B cell (primary cell): ENCODE measurements around the gene RECK.

Source experiments
- EZH2 ChIP-seq: IDR thresholded peaks from 2 replicates; pipeline ENCODE4 v1.6.1; 2012; ENCODE audit warnings: borderline replicate concordance, low read depth, mild to moderate bottlenecking, moderate library complexity, low read length; ENCODE audit not compliant: insufficient read depth, poor library complexity, severe bottlenecking
- TF ChIP-seq, protein P1 (sequence below): fragments of 200-600 bp; IDR thresholded peaks from one replicate; pipeline ENCODE4 v1.8.0; 2022; ENCODE audit warnings: antibody characterized with exemption, mild to moderate bottlenecking

DNA sequence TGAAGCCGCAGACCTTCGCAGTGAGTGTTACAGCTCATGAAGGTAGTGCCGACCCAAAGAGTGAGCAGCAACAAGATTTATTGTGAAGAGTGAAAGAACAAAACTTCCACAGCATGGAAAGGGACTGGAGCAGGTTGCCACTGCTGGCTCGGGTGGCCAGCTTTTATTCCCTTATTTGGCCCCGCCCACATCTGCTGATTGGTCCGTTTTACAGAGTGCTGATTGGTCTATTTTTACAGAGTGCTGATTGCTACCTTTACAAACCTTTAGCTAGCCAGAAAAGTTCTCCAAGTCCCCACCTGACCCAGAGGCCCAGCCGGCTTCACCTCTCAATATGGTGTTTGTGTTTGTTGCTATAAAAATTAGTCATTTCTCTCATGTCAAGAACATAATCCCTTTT lies 49.7 kb downstream of the RECK start:
- no peak for TF ChIP-seq EZH2
- TF ChIP-seq, protein P1, sequence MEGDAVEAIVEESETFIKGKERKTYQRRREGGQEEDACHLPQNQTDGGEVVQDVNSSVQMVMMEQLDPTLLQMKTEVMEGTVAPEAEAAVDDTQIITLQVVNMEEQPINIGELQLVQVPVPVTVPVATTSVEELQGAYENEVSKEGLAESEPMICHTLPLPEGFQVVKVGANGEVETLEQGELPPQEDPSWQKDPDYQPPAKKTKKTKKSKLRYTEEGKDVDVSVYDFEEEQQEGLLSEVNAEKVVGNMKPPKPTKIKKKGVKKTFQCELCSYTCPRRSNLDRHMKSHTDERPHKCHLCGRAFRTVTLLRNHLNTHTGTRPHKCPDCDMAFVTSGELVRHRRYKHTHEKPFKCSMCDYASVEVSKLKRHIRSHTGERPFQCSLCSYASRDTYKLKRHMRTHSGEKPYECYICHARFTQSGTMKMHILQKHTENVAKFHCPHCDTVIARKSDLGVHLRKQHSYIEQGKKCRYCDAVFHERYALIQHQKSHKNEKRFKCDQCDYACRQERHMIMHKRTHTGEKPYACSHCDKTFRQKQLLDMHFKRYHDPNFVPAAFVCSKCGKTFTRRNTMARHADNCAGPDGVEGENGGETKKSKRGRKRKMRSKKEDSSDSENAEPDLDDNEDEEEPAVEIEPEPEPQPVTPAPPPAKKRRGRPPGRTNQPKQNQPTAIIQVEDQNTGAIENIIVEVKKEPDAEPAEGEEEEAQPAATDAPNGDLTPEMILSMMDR: no peak
